Neural progenitor cell (in vitro differentiated cells): ENCODE data around the gene CDC14A. TPM values are rescaled to one million over a fixed set of nuclear protein-coding genes. Genes with fewer than 3 reads are reported as not detected.

Source experiments
- DNase-seq: peaks from one replicate; pipeline ENCODE4 v3.0.0-alpha.2; 2016; ENCODE audit warnings: low spot score
- H2AFZ ChIP-seq: fragments of 200-600 bp; sonication (generic); replicated peaks from 2 replicates; pipeline ENCODE4 v1.6.1; 2016; ENCODE audit warnings: antibody characterized with exemption
- H3F3A ChIP-seq: fragments of 200-600 bp; sonication (generic); 2 replicates; pipeline ENCODE4 v1.6.1; 2016; ENCODE audit warnings: antibody characterized with exemption, low read depth
- H3K27ac ChIP-seq: fragments of 200-600 bp; sonication (generic); 2 replicates; pipeline ENCODE4 v1.5.1; 2016; ENCODE audit warnings: mild to moderate bottlenecking
- H3K27me3 ChIP-seq: fragments of 200-600 bp; sonication (generic); 2 replicates; pipeline ENCODE4 v1.6.1; 2016; ENCODE audit warnings: mild to moderate bottlenecking, moderate library complexity
- H3K36me3 ChIP-seq: fragments of 200-600 bp; sonication (generic); 2 replicates; pipeline ENCODE4 v1.5.1; 2016
- H3K4me1 ChIP-seq: fragments of 200-600 bp; sonication (generic); 2 replicates; pipeline ENCODE4 v1.6.1; 2016; ENCODE audit warnings: mixed run types
- H3K4me2 ChIP-seq: fragments of 200-600 bp; sonication (generic); 2 replicates; pipeline ENCODE4 v1.6.1; 2016
- H3K4me3 ChIP-seq: fragments of 200-600 bp; sonication (generic); 2 replicates; pipeline ENCODE4 v1.5.1; 2016
- H3K79me2 ChIP-seq: fragments of 200-600 bp; sonication (generic); 2 replicates; pipeline ENCODE4 v1.6.1; 2016; ENCODE audit warnings: low read depth
- H3K9ac ChIP-seq: fragments of 200-600 bp; sonication (generic); 2 replicates; pipeline ENCODE4 v1.6.1; 2016
- H3K9me3 ChIP-seq: fragments of 200-600 bp; sonication (generic); 2 replicates; pipeline ENCODE4 v1.5.1; 2016; ENCODE audit warnings: low read depth
- H4K20me1 ChIP-seq: fragments of 200-600 bp; sonication (generic); 2 replicates; pipeline ENCODE4 v1.6.1; 2016; ENCODE audit warnings: low read depth
- H3K27ac Mint-ChIP-seq: 3 replicates; pipeline ENCODE4 v1.8.0; 2021; ENCODE audit warnings: mixed read lengths
- H3K27me3 Mint-ChIP-seq: 2 replicates; pipeline ENCODE4 v1.8.0; 2022; ENCODE audit warnings: low read depth, mild to moderate bottlenecking, inconsistent platforms, moderate library complexity, mixed read lengths; ENCODE audit not compliant: insufficient read depth
- H3K36me3 Mint-ChIP-seq: 3 replicates; pipeline ENCODE4 v1.8.0; 2021; ENCODE audit warnings: mixed read lengths
- H3K4me1 Mint-ChIP-seq: 3 replicates; pipeline ENCODE4 v1.8.0; 2021; ENCODE audit warnings: mixed read lengths
- H3K4me3 Mint-ChIP-seq: 3 replicates; pipeline ENCODE4 v1.8.0; 2021; ENCODE audit warnings: mild to moderate bottlenecking, moderate library complexity, mixed read lengths
- H3K9me3 Mint-ChIP-seq: 3 replicates; pipeline ENCODE4 v1.8.0; 2020; ENCODE audit warnings: mixed read lengths
- CTCF ChIP-seq: fragments of 200-600 bp; sonication (generic); IDR thresholded peaks from 2 replicates; pipeline ENCODE4 v1.5.1; 2017; ENCODE audit warnings: antibody characterized with exemption, mild to moderate bottlenecking
- EZH2 ChIP-seq: fragments of 200-600 bp; sonication (generic); IDR thresholded peaks from 2 replicates; pipeline ENCODE4 v1.6.1; 2017; ENCODE audit warnings: antibody characterized with exemption, mild to moderate bottlenecking, moderate library complexity
- EZH2phosphoT487 ChIP-seq: fragments of 200-600 bp; sonication (generic); IDR thresholded peaks from 2 replicates; pipeline ENCODE4 v1.6.1; 2017; ENCODE audit warnings: antibody characterized with exemption
- total RNA-seq: library from RNA; depleted of rRNA; stranded (reverse); fragments of >200 nt; gene quantifications from 2 replicates; pipeline ENCODE4 v1.2.3, GENCODE V29; 2015; ENCODE audit warnings: low replicate concordance

The CDC14A gene
- total RNA-seq, 1 donor from 2014 or later, result 37.0 TPM

- DNase-seq, result no peak
- no peaks in the 10 kb centered on the region for H3F3A ChIP-seq
- no peaks in the 10 kb centered on the region for H3K27me3 Mint-ChIP-seq
- peaks cover 3% of the 10 kb centered on the region for H3K9me3 ChIP-seq
- no peaks in the 10 kb centered on the region for H3K36me3 Mint-ChIP-seq
- H3K36me3 ChIP-seq, result peaks cover 3% of the 10 kb centered on the region
- H3K4me2 ChIP-seq, result no peak overlapping the region
- no peak overlapping the region for H3K27ac Mint-ChIP-seq
- no peak for TF ChIP-seq EZH2
- TF ChIP-seq CTCF, result no peak
- TF ChIP-seq EZH2phosphoT487, result no peak
- H3K4me1 ChIP-seq, result no peaks in the 10 kb centered on the region
- H4K20me1 ChIP-seq, result no peaks in the 10 kb centered on the region
- H2AFZ ChIP-seq, result no peak overlapping the region
- H3K9ac ChIP-seq, result no peak overlapping the region
- H3K9me3 Mint-ChIP-seq, result peaks cover 24% of the 10 kb centered on the region
- H3K4me1 Mint-ChIP-seq, result no peaks in the 10 kb centered on the region
- H3K27ac ChIP-seq, result no peak overlapping the region
- no peak overlapping the region for H3K4me3 ChIP-seq
- no peak overlapping the region for H3K4me3 Mint-ChIP-seq
- H3K79me2 ChIP-seq, result no peaks in the 10 kb centered on the region
- H3K27me3 ChIP-seq, result no peaks in the 10 kb centered on the region
These were observed 203.9 kb downstream of the CDC14A start for GRCh38 chr1:100556181-100556580.

- Mint-ChIP-seq H3K9me3 (peaks cover 21% of the 10 kb centered on the region), H3K36me3 (no peaks in the 10 kb centered on the region), H3K4me1 (no peaks in the 10 kb centered on the region), H3K4me3 (no peak overlapping the region), H3K27me3 (no peaks in the 10 kb centered on the region), H3K27ac (no peak overlapping the region)
- H3K4me3 ChIP-seq, result no peak overlapping the region
- peaks cover 3% of the 10 kb centered on the region for H3K36me3 ChIP-seq
- H3K4me2 ChIP-seq, result no peak overlapping the region
- H3F3A ChIP-seq, result no peaks in the 10 kb centered on the region
- no peaks in the 10 kb centered on the region for H4K20me1 ChIP-seq
- TF ChIP-seq CTCF, result no peak
- no peak for TF ChIP-seq EZH2phosphoT487
- TF ChIP-seq EZH2, result no peak
- no peaks in the 10 kb centered on the region for H3K4me1 ChIP-seq
- no peaks in the 10 kb centered on the region for H3K79me2 ChIP-seq
- DNase-seq, result no peak
- no peak overlapping the region for H3K27ac ChIP-seq
- no peak overlapping the region for H3K9ac ChIP-seq
- H3K9me3 ChIP-seq, result peaks cover 3% of the 10 kb centered on the region
- H3K27me3 ChIP-seq, result no peaks in the 10 kb centered on the region
- H2AFZ ChIP-seq, result no peak overlapping the region
These were observed 204.8 kb downstream of the CDC14A start for GRCh38 chr1:100556925-100557605.

GRCh38 chr1:100557606-100557953 lies 205.3 kb downstream of the CDC14A start:
- no peak for DNase-seq
- H3K36me3 Mint-ChIP-seq, result no peaks in the 10 kb centered on the region
- no peaks in the 10 kb centered on the region for H3K4me1 Mint-ChIP-seq
- no peak for TF ChIP-seq CTCF
- no peak for TF ChIP-seq EZH2
- no peak for TF ChIP-seq EZH2phosphoT487
- H3K27ac Mint-ChIP-seq, result no peak overlapping the region
- no peaks in the 10 kb centered on the region for H3K27me3 ChIP-seq
- peaks cover 18% of the 10 kb centered on the region for H3K9me3 Mint-ChIP-seq
- H3F3A ChIP-seq, result no peaks in the 10 kb centered on the region
- H3K9me3 ChIP-seq, result peaks cover 3% of the 10 kb centered on the region
- H2AFZ ChIP-seq, result no peak overlapping the region
- H4K20me1 ChIP-seq, result no peaks in the 10 kb centered on the region
- no peak overlapping the region for H3K9ac ChIP-seq
- no peak overlapping the region for H3K4me3 Mint-ChIP-seq
- no peaks in the 10 kb centered on the region for H3K79me2 ChIP-seq
- no peaks in the 10 kb centered on the region for H3K4me1 ChIP-seq
- H3K27ac ChIP-seq, result no peak overlapping the region
- H3K4me2 ChIP-seq, result no peak overlapping the region
- peaks cover 3% of the 10 kb centered on the region for H3K36me3 ChIP-seq
- H3K4me3 ChIP-seq, result no peak overlapping the region
- H3K27me3 Mint-ChIP-seq, result no peaks in the 10 kb centered on the region
